D721Med (cell line): Measurements from ENCODE around the gene PCNX2.
"Not testable (repeated sequence)": the region's sequence is repeated elsewhere in the genome, so short reads cannot be mapped to it uniquely, and the experiment has no call there.

Source experiments
- DNase-seq: peaks from one replicate; pipeline ENCODE4 v3.0.0; 2011; ENCODE audit warnings: low spot score; ENCODE audit not compliant: insufficient read length
- FAIRE-seq: peaks from 2 replicates; lab custom pipeline; 2011; peaks lifted over from hg19 to GRCh38; lab: Jason Lieb, UNC
- CTCF ChIP-seq: IDR thresholded peaks from 2 replicates; pipeline ENCODE4 v1.5.1; 2012; ENCODE audit warnings: mild to moderate bottlenecking, control low read depth; ENCODE audit not compliant: insufficient read depth; ENCODE audit errors: missing control alignments

PCNX2 gene

GRCh38 chr1:233143241-233143640 is 152.3 kb downstream of the PCNX2 start:
- FAIRE-seq = peak; percentile 11
- DNase-seq = no peak
- TF ChIP-seq CTCF = no peak

- DNase-seq (no peak), FAIRE-seq (no peak)
Measured at GRCh38 chr1:233140974-233141373, 154.6 kb downstream of the PCNX2 start.

GRCh38 chr1:233140499-233140898 is 155.0 kb downstream of the PCNX2 start:
- FAIRE-seq (no peak), DNase-seq (no peak)
- no peak for TF ChIP-seq CTCF

More at GRCh38 chr1:233140974-233141373, 154.6 kb downstream of the PCNX2 start:
- TF ChIP-seq CTCF = no peak

GRCh38 chr1:233138788-233139585 is 156.5 kb downstream of the PCNX2 start:
- no peak for TF ChIP-seq CTCF
- peak; percentile 67 for FAIRE-seq
- DNase-seq = no peak

GRCh38 chr1:233135833-233136232 is 159.7 kb downstream of the PCNX2 start:
- TF ChIP-seq CTCF = no peak
- no peak for FAIRE-seq
- no peak for DNase-seq

- no peak for TF ChIP-seq CTCF
- FAIRE-seq (peak; percentile 6), DNase-seq (no peak)
Measured at GRCh38 chr1:233132445-233132844, 163.1 kb downstream of the PCNX2 start.

GRCh38 chr1:233129031-233129430 is 166.5 kb downstream of the PCNX2 start:
- not testable (repeated sequence) for DNase-seq, FAIRE-seq
